Measurements from ENCODE around the gene FAM177A1. TPM values are rescaled to one million over a fixed set of nuclear protein-coding genes. Genes with fewer than 3 reads are reported as not detected.

The FAM177A1 gene
- total and polyA plus RNA-seq, 10 of the 15 experiments (the other 5 are each of a cell fraction or from before 2014, with no cell fraction given) = 5.3 to 38.6 (median 20.7) TPM

DNA sequence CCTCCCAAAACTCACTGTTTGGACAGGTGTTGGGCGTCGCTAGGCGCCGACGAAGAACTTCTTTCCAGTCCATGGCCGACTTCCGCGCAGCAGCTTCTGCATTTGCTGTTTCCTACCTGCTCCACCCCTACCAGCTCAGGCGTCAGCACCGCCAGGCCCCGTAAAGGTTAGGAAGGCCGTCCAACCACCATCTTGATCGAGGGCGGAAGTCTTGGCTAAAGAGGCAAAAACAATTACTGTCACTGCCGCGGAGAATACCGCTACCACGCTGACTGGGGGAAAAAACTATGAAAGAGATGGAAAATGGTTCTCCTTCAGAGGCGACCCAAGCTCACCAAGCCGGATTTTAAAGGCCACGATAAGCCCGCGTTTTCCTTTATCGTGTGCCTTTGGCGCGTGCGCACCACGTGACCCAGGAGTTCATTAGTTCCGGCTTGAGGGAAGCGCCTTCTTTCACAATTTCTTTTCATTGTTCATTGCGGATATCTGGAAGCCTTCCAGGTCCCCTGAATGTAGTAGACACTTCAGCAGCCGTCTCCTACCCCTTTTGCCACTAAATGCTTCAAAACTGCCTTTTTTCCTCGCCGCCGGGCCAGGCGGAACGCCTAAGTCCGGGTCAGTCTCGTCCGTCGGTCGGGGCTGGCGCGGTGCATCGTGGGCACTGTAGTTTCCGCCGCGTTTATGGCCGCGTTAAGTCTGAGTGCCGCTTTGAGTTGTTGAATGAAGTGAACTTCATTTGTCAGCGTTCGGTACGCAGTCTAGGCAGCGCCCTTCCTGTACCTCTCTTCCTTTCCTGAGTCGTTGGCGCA is 76.0 kb downstream of the FAM177A1 start, which contains the start of the genes PPP2R3C and PRORP (continued):
- TF ChIP-seq RCOR1 (conservative IDR thresholded peaks at IDR 0.05; ENCODE audit: low read depth, low read length) (no peak), SMAD5 (IDR thresholded peaks at IDR 0.05; ENCODE audit: low read depth) (peak; percentile 47), EP300 (IDR thresholded peaks at IDR 0.05; ENCODE audit: borderline replicate concordance in 1 of 2, control insufficient read depth in 1 of 2, low read depth in 2 of 2, low read length in 2 of 2) (no peak; a peak in 1 of 4 replicates), NFYA (IDR thresholded peaks at IDR 0.05; ENCODE audit: borderline replicate concordance, low read depth, low read length) (no peak), SP1 (IDR thresholded peaks at IDR 0.05; ENCODE audit: low read depth, low read length) (peak; percentile 8), SMC3 (IDR thresholded peaks at IDR 0.05; ENCODE audit: borderline replicate concordance, low read length) (peak; percentile 9; the same call in 1 of the 2 replicates), NBN (IDR thresholded peaks at IDR 0.05) (peak; percentile 70; the same call in 1 of the 2 replicates), NR2F1 (conservative IDR thresholded peaks at IDR 0.05) (0 out of 2 replicates have a peak, but pooled peaks have one; percentile 48), RUNX3 (IDR thresholded peaks at IDR 0.05; ENCODE audit: low read length) (0 out of 2 replicates have a peak, but pooled peaks have one; percentile 4), CHD4 (IDR thresholded peaks at IDR 0.05) (no peak), POLR2A (IDR thresholded peaks at IDR 0.05; ENCODE audit: low read depth, low read length) (peak; percentile 75), CHD2 (IDR thresholded peaks at IDR 0.05; ENCODE audit: borderline replicate concordance, low read depth, low read length) (no peak; the same call in 1 of the 2 replicates), BCL11A (IDR thresholded peaks at IDR 0.05; ENCODE audit: low read depth, low read length) (no peak), POLR2AphosphoS2 (IDR thresholded peaks at IDR 0.05; ENCODE audit: low read depth, low read length) (peak; percentile 28; the same call in 1 of the 2 replicates), NR2C1 (IDR thresholded peaks at IDR 0.05) (peak; percentile 92), DPF2 (IDR thresholded peaks at IDR 0.05) (0 out of 2 replicates have a peak, but pooled peaks have one; percentile 27), PAX5 (IDR thresholded peaks at IDR 0.05; ENCODE audit: borderline replicate concordance, low read depth, low read length) (0 out of 2 replicates have a peak, but pooled peaks have one; percentile 4)
- TF ChIP-seq, protein P1, sequence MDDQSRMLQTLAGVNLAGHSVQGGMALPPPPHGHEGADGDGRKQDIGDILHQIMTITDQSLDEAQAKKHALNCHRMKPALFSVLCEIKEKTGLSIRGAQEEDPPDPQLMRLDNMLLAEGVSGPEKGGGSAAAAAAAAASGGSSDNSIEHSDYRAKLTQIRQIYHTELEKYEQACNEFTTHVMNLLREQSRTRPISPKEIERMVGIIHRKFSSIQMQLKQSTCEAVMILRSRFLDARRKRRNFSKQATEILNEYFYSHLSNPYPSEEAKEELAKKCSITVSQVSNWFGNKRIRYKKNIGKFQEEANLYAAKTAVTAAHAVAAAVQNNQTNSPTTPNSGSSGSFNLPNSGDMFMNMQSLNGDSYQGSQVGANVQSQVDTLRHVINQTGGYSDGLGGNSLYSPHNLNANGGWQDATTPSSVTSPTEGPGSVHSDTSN (IDR thresholded peaks at IDR 0.05; ENCODE audit: insufficient replicate concordance, low read depth, low read length) = no peak
- TF ChIP-seq, protein P2, sequence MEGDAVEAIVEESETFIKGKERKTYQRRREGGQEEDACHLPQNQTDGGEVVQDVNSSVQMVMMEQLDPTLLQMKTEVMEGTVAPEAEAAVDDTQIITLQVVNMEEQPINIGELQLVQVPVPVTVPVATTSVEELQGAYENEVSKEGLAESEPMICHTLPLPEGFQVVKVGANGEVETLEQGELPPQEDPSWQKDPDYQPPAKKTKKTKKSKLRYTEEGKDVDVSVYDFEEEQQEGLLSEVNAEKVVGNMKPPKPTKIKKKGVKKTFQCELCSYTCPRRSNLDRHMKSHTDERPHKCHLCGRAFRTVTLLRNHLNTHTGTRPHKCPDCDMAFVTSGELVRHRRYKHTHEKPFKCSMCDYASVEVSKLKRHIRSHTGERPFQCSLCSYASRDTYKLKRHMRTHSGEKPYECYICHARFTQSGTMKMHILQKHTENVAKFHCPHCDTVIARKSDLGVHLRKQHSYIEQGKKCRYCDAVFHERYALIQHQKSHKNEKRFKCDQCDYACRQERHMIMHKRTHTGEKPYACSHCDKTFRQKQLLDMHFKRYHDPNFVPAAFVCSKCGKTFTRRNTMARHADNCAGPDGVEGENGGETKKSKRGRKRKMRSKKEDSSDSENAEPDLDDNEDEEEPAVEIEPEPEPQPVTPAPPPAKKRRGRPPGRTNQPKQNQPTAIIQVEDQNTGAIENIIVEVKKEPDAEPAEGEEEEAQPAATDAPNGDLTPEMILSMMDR (IDR thresholded peaks at IDR 0.05 in 2 of 3, conservative IDR thresholded peaks at IDR 0.05 in 1 of 3; ENCODE audit: control insufficient read depth in 2 of 3, extremely low read depth in 1 of 3, insufficient read depth in 1 of 3, low read depth in 3 of 3, low read length in 3 of 3) = no peak
- TF ChIP-seq, protein P3, sequence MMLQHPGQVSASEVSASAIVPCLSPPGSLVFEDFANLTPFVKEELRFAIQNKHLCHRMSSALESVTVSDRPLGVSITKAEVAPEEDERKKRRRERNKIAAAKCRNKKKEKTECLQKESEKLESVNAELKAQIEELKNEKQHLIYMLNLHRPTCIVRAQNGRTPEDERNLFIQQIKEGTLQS (IDR thresholded peaks at IDR 0.05; ENCODE audit: borderline replicate concordance, extremely low read depth, low read depth, low read length) = peak; percentile 77; the same call in 1 of the 2 replicates
- TF ChIP-seq, protein P4, sequence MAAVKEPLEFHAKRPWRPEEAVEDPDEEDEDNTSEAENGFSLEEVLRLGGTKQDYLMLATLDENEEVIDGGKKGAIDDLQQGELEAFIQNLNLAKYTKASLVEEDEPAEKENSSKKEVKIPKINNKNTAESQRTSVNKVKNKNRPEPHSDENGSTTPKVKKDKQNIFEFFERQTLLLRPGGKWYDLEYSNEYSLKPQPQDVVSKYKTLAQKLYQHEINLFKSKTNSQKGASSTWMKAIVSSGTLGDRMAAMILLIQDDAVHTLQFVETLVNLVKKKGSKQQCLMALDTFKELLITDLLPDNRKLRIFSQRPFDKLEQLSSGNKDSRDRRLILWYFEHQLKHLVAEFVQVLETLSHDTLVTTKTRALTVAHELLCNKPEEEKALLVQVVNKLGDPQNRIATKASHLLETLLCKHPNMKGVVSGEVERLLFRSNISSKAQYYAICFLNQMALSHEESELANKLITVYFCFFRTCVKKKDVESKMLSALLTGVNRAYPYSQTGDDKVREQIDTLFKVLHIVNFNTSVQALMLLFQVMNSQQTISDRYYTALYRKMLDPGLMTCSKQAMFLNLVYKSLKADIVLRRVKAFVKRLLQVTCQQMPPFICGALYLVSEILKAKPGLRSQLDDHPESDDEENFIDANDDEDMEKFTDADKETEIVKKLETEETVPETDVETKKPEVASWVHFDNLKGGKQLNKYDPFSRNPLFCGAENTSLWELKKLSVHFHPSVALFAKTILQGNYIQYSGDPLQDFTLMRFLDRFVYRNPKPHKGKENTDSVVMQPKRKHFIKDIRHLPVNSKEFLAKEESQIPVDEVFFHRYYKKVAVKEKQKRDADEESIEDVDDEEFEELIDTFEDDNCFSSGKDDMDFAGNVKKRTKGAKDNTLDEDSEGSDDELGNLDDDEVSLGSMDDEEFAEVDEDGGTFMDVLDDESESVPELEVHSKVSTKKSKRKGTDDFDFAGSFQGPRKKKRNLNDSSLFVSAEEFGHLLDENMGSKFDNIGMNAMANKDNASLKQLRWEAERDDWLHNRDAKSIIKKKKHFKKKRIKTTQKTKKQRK (IDR thresholded peaks at IDR 0.05; ENCODE audit: low read depth, low read length) = no peak

Data from GM12878 (cell line).